NB4 (cell line): ENCODE measurements around the gene CLPTM1L.

Source experiments
- CTCF ChIP-seq: IDR thresholded peaks from one replicate; pipeline ENCODE4 v1.5.1; 2012; ENCODE audit warnings: low read depth, low read length
- POLR2A ChIP-seq: IDR thresholded peaks from 2 replicates; pipeline ENCODE4 v1.6.1; 2011; ENCODE audit warnings: mild to moderate bottlenecking; ENCODE audit not compliant: insufficient read length; ENCODE audit errors: extremely low read depth

- TF ChIP-seq CTCF: no peak
- no peak for TF ChIP-seq POLR2A
Measured at GRCh38 chr5:1325191-1325741, 19.6 kb downstream of the CLPTM1L start.
